Measurements from ENCODE around the gene RPL27A.

RPL27A gene

GRCh38 chr11:8676458-8676857 lies 6.1 kb upstream of the RPL27A start:
- Histone ChIP-seq H3K27ac (ENCODE audit: low read length) (peak overlapping the region; percentile 11), H3K27me3 (ENCODE audit: insufficient read depth, low read length) (no peaks in the 10 kb centered on the region), H3K4me3 (ENCODE audit: low read length) (no peak overlapping the region), H3K4me1 (ENCODE audit: insufficient read depth, low read length) (peaks cover 24% of the 10 kb centered on the region), H3K9me3 (ENCODE audit: insufficient read depth, low read depth, low read length) (no peaks in the 10 kb centered on the region), H3K36me3 (ENCODE audit: insufficient read depth, low read depth, low read length) (peaks cover 5% of the 10 kb centered on the region; the same call in 1 of the 2 replicates), H3K9ac (ENCODE audit: low read depth, low read length) (peak overlapping the region; percentile 45; the same call in 1 of the 2 replicates)

- peaks cover 18% of the 10 kb centered on the region for H3K36me3 ChIP-seq (ENCODE audit: insufficient read depth, low read depth, low read length)
- peaks cover 15% of the 10 kb centered on the region; the same call in 1 of the 2 replicates for H3K4me1 ChIP-seq (ENCODE audit: insufficient read depth, low read length)
- H3K9ac ChIP-seq (ENCODE audit: low read depth, low read length): no peak overlapping the region
- no peak overlapping the region for H3K4me3 ChIP-seq (ENCODE audit: low read length)
- no peaks in the 10 kb centered on the region for H3K27me3 ChIP-seq (ENCODE audit: insufficient read depth, low read length)
- H3K27ac ChIP-seq (ENCODE audit: low read length): no peak overlapping the region
- H3K9me3 ChIP-seq (ENCODE audit: insufficient read depth, low read depth, low read length): no peaks in the 10 kb centered on the region
These were observed 3.6 kb upstream of the RPL27A start for GRCh38 chr11:8679006-8679405.

GRCh38 chr11:8681837-8682302 lies 722 bp upstream of the RPL27A start:
- Histone ChIP-seq H3K9ac (ENCODE audit: low read depth, low read length) (peak overlapping the region; percentile 100), H3K27me3 (ENCODE audit: insufficient read depth, low read length) (no peaks in the 10 kb centered on the region), H3K4me1 (ENCODE audit: insufficient read depth, low read length) (peaks cover 5% of the 10 kb centered on the region; the same call in 1 of the 2 replicates), H3K9me3 (ENCODE audit: insufficient read depth, low read depth, low read length) (no peaks in the 10 kb centered on the region), H3K36me3 (ENCODE audit: insufficient read depth, low read depth, low read length) (peaks cover 47% of the 10 kb centered on the region), H3K4me3 (ENCODE audit: low read length) (peak overlapping the region; percentile 82), H3K27ac (ENCODE audit: low read length) (peak overlapping the region; percentile 96)

GRCh38 chr11:8683115-8683807 lies 669 bp downstream of the RPL27A start:
- H3K4me3 ChIP-seq (ENCODE audit: low read length): peak overlapping the region; percentile 82
- peak overlapping the region; percentile 100 for H3K9ac ChIP-seq (ENCODE audit: low read depth, low read length)
- peaks cover 52% of the 10 kb centered on the region for H3K36me3 ChIP-seq (ENCODE audit: insufficient read depth, low read depth, low read length)
- H3K27me3 ChIP-seq (ENCODE audit: insufficient read depth, low read length): no peaks in the 10 kb centered on the region
- H3K9me3 ChIP-seq (ENCODE audit: insufficient read depth, low read depth, low read length): no peaks in the 10 kb centered on the region
- no peaks in the 10 kb centered on the region; the same call in 1 of the 2 replicates for H3K4me1 ChIP-seq (ENCODE audit: insufficient read depth, low read length)
- H3K27ac ChIP-seq (ENCODE audit: low read length): peak overlapping the region; percentile 96

GRCh38 chr11:8684600-8685290 lies 2.2 kb downstream of the RPL27A start:
- no peaks in the 10 kb centered on the region for H3K9me3 ChIP-seq (ENCODE audit: insufficient read depth, low read depth, low read length)
- H3K27me3 ChIP-seq (ENCODE audit: insufficient read depth, low read length): no peaks in the 10 kb centered on the region
- H3K4me1 ChIP-seq (ENCODE audit: insufficient read depth, low read length): no peaks in the 10 kb centered on the region; the same call in 1 of the 2 replicates
- peak overlapping the region; percentile 100 for H3K9ac ChIP-seq (ENCODE audit: low read depth, low read length)
- H3K4me3 ChIP-seq (ENCODE audit: low read length): peak overlapping the region; percentile 82
- peak overlapping the region; percentile 96 for H3K27ac ChIP-seq (ENCODE audit: low read length)
- H3K36me3 ChIP-seq (ENCODE audit: insufficient read depth, low read depth, low read length): peaks cover 48% of the 10 kb centered on the region

GRCh38 chr11:8685306-8685705 lies 2.7 kb downstream of the RPL27A start:
- H3K4me3 ChIP-seq (ENCODE audit: low read length): peak overlapping the region; percentile 82
- H3K27me3 ChIP-seq (ENCODE audit: insufficient read depth, low read length): no peaks in the 10 kb centered on the region
- no peaks in the 10 kb centered on the region for H3K9me3 ChIP-seq (ENCODE audit: insufficient read depth, low read depth, low read length)
- no peaks in the 10 kb centered on the region; the same call in 1 of the 2 replicates for H3K4me1 ChIP-seq (ENCODE audit: insufficient read depth, low read length)
- H3K27ac ChIP-seq (ENCODE audit: low read length): no peak overlapping the region
- peaks cover 48% of the 10 kb centered on the region for H3K36me3 ChIP-seq (ENCODE audit: insufficient read depth, low read depth, low read length)
- peak overlapping the region; percentile 100; the same call in 1 of the 2 replicates for H3K9ac ChIP-seq (ENCODE audit: low read depth, low read length)

- Histone ChIP-seq H3K36me3 (ENCODE audit: insufficient read depth, low read depth, low read length) (peaks cover 52% of the 10 kb centered on the region), H3K9ac (ENCODE audit: low read depth, low read length) (peak overlapping the region; percentile 100; the same call in 1 of the 2 replicates), H3K4me1 (ENCODE audit: insufficient read depth, low read length) (no peaks in the 10 kb centered on the region; the same call in 1 of the 2 replicates), H3K4me3 (ENCODE audit: low read length) (no peak overlapping the region), H3K9me3 (ENCODE audit: insufficient read depth, low read depth, low read length) (no peaks in the 10 kb centered on the region), H3K27me3 (ENCODE audit: insufficient read depth, low read length) (no peaks in the 10 kb centered on the region), H3K27ac (ENCODE audit: low read length) (no peak overlapping the region)
These were observed 3.2 kb downstream of the RPL27A start for GRCh38 chr11:8685820-8686219.

GRCh38 chr11:8686325-8686724 lies 3.7 kb downstream of the RPL27A start:
- Histone ChIP-seq H3K27me3 (ENCODE audit: insufficient read depth, low read length) (no peaks in the 10 kb centered on the region), H3K36me3 (ENCODE audit: insufficient read depth, low read depth, low read length) (peaks cover 57% of the 10 kb centered on the region), H3K9ac (ENCODE audit: low read depth, low read length) (peak overlapping the region; percentile 31; the same call in 1 of the 2 replicates), H3K4me1 (ENCODE audit: insufficient read depth, low read length) (no peaks in the 10 kb centered on the region; the same call in 1 of the 2 replicates), H3K9me3 (ENCODE audit: insufficient read depth, low read depth, low read length) (no peaks in the 10 kb centered on the region), H3K4me3 (ENCODE audit: low read length) (peak overlapping the region; percentile 9; the same call in 1 of the 2 replicates), H3K27ac (ENCODE audit: low read length) (no peak overlapping the region)

- no peaks in the 10 kb centered on the region for H3K27me3 ChIP-seq (ENCODE audit: insufficient read depth, low read length)
- H3K9me3 ChIP-seq (ENCODE audit: insufficient read depth, low read depth, low read length): no peaks in the 10 kb centered on the region
- H3K4me1 ChIP-seq (ENCODE audit: insufficient read depth, low read length): no peaks in the 10 kb centered on the region; the same call in 1 of the 2 replicates
- H3K27ac ChIP-seq (ENCODE audit: low read length): peak overlapping the region; percentile 19
- peaks cover 70% of the 10 kb centered on the region for H3K36me3 ChIP-seq (ENCODE audit: insufficient read depth, low read depth, low read length)
- H3K9ac ChIP-seq (ENCODE audit: low read depth, low read length): peak overlapping the region; percentile 82
- H3K4me3 ChIP-seq (ENCODE audit: low read length): peak overlapping the region; percentile 77
These were observed 6.1 kb downstream of the RPL27A start for GRCh38 chr11:8688414-8689362.

GRCh38 chr11:8689726-8690255 lies 7.2 kb downstream of the RPL27A start:
- H3K27me3 ChIP-seq (ENCODE audit: insufficient read depth, low read length): no peaks in the 10 kb centered on the region
- peak overlapping the region; percentile 3 for H3K27ac ChIP-seq (ENCODE audit: low read length)
- H3K4me3 ChIP-seq (ENCODE audit: low read length): peak overlapping the region; percentile 64
- H3K36me3 ChIP-seq (ENCODE audit: insufficient read depth, low read depth, low read length): peaks cover 70% of the 10 kb centered on the region
- no peaks in the 10 kb centered on the region; the same call in 1 of the 2 replicates for H3K4me1 ChIP-seq (ENCODE audit: insufficient read depth, low read length)
- peak overlapping the region; percentile 75; the same call in 1 of the 2 replicates for H3K9ac ChIP-seq (ENCODE audit: low read depth, low read length)
- no peaks in the 10 kb centered on the region for H3K9me3 ChIP-seq (ENCODE audit: insufficient read depth, low read depth, low read length)

Measured in iPS-20b (cell line).